ENCODE results near the gene PTPRT. TPM values are rescaled to one million over a fixed set of nuclear protein-coding genes. Genes with fewer than 3 reads are reported as not detected.

PTPRT gene
- total RNA-seq, 2 donors from 2014 or later = 0.11 to 0.35 TPM

DNA sequence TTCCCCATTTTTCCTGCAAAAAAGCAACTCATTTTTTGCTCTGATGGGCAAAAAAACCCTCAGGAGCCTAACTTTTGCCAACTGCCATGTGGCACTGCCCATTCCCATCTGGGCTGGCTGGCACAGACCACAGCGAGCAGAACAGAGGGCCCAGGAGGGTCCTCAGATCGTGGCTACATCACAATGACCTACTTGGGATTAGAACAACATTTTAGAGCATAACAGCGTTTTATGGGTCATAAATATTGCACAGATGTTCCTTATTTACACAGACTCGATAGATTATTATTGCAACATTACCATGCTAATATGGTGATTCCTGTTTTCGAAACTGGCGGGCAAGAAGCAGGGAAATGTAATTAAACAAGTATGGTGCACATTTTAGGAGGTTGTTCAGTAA, 28.0 kb downstream of the PTPRT start:
- Histone ChIP-seq H3K9me3 (no peaks in the 10 kb centered on the region), H3K27me3 (no peaks in the 10 kb centered on the region), H3K36me3 (no peaks in the 10 kb centered on the region), H3K4me1 (no peaks in the 10 kb centered on the region), H3K4me3 (no peak overlapping the region), H3K27ac (no peak overlapping the region)
- no peak for DNase-seq (ENCODE audit: low spot score)
- TF ChIP-seq, protein P1, sequence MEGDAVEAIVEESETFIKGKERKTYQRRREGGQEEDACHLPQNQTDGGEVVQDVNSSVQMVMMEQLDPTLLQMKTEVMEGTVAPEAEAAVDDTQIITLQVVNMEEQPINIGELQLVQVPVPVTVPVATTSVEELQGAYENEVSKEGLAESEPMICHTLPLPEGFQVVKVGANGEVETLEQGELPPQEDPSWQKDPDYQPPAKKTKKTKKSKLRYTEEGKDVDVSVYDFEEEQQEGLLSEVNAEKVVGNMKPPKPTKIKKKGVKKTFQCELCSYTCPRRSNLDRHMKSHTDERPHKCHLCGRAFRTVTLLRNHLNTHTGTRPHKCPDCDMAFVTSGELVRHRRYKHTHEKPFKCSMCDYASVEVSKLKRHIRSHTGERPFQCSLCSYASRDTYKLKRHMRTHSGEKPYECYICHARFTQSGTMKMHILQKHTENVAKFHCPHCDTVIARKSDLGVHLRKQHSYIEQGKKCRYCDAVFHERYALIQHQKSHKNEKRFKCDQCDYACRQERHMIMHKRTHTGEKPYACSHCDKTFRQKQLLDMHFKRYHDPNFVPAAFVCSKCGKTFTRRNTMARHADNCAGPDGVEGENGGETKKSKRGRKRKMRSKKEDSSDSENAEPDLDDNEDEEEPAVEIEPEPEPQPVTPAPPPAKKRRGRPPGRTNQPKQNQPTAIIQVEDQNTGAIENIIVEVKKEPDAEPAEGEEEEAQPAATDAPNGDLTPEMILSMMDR (IDR thresholded peaks at IDR 0.05) = no peak

DNA sequence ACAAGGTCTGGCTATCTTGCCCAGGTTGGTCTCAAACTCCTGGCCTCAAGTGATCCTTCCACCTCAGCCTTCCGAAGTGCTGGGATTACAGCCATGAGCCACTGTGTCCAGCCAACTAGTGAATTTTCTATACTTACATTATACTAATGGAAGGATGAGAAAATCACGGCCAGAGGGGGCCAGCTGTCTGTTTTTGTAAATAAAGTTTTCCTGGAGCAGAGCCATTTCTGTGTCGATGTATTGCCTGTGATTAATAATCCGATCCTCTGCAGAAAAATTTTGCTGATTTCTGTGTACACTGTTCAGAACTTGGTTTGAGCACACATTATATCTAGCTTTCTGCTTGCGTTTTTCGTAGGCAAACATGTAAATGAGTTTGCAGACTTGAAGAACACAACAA, 28.8 kb downstream of the PTPRT start:
- TF ChIP-seq, protein P1 (IDR thresholded peaks at IDR 0.05) = no peak
- Histone ChIP-seq H3K27me3 (no peaks in the 10 kb centered on the region), H3K4me3 (no peak overlapping the region), H3K27ac (no peak overlapping the region), H3K9me3 (no peaks in the 10 kb centered on the region), H3K36me3 (no peaks in the 10 kb centered on the region), H3K4me1 (no peaks in the 10 kb centered on the region)
- DNase-seq (ENCODE audit: low spot score) = no peak

DNA sequence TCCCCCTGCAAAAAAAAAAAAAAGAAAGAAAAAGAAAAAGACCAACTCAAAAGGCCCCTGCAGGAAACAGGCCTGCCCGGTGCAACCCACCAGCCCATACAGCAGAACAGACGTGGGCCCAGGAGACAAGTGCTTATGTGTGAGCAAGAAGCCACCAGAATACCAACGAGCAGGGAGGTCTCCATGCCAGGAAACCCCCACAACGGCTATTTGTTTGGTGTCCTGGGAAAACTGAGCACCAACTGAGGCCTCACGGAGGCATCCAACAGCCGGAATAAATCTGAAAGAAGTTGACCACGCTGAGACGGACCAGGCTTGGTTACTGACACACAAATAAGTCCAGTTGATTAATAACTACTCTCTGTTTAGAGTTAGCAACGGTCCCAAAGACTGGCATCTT, 29.7 kb downstream of the PTPRT start:
- Histone ChIP-seq H3K9me3 (no peaks in the 10 kb centered on the region), H3K4me1 (no peaks in the 10 kb centered on the region), H3K27ac (no peak overlapping the region), H3K4me3 (no peak overlapping the region), H3K27me3 (no peaks in the 10 kb centered on the region), H3K36me3 (no peaks in the 10 kb centered on the region)
- DNase-seq (ENCODE audit: low spot score) = no peak
- TF ChIP-seq, protein P1 (IDR thresholded peaks at IDR 0.05) = no peak

DNA sequence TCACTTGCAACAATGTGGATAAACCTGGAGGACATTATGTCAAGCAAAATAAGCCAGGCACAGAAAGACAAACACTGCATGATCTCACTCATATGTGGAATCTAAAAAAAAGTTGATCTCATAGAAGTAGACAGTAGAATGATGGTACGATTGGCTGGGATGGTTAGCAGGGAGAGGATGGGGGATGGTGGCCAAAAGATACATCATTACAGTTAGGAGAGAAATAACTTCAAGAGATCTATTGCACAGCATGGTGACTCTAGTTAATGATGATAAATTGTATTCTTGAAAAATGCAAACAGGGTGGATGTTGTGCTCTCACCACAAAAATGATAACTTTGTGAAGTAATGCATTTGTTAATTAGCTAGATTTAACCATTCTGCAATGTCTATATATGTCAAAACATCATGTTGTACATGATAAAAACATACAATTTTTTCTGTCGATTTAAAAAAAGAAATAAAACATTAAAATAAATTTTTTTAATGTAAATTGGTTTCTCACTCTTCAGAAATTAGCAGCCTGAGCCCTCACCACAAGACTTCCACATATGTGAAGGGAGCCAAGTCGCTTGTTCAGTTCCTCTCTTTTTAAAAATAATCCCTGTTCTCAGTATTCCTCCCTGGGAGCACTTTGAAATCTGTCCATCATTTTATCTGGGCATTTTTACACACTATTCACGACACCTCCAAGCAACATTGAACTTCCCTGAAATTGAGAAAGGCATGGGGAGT, 34.2 kb downstream of the PTPRT start:
- H3K9me3 ChIP-seq = no peaks in the 10 kb centered on the region
- no peaks in the 10 kb centered on the region for H3K27me3 ChIP-seq
- TF ChIP-seq, protein P1 (IDR thresholded peaks at IDR 0.05) = no peak
- no peaks in the 10 kb centered on the region for H3K4me1 ChIP-seq
- no peak for DNase-seq (ENCODE audit: low spot score)
- no peak overlapping the region for H3K4me3 ChIP-seq
- H3K36me3 ChIP-seq = no peaks in the 10 kb centered on the region
- no peak overlapping the region for H3K27ac ChIP-seq

DNA sequence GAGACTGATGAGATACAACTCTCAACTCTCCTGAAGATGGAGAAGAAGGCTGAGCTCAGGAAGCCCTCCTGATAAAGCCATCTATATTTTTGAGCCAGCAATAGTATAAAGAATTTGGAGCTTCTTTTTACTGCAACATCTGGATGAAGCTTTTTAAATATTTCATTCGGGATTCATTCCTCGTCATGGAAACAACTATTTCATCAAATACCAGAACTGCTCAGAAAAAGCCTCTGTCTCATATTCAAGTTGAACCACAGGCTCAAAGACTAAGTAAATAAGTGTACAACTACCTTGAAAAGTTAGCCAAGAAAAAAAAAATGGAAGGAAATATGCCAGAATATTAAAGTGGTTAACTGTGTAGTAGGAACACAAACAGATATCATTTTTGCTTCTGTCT, 37.8 kb downstream of the PTPRT start:
- Histone ChIP-seq H3K27me3 (no peaks in the 10 kb centered on the region), H3K36me3 (no peaks in the 10 kb centered on the region), H3K27ac (no peak overlapping the region), H3K4me1 (no peaks in the 10 kb centered on the region), H3K9me3 (no peaks in the 10 kb centered on the region), H3K4me3 (no peak overlapping the region)
- TF ChIP-seq, protein P1 (IDR thresholded peaks at IDR 0.05) = no peak
- no peak for DNase-seq (ENCODE audit: low spot score)

DNA sequence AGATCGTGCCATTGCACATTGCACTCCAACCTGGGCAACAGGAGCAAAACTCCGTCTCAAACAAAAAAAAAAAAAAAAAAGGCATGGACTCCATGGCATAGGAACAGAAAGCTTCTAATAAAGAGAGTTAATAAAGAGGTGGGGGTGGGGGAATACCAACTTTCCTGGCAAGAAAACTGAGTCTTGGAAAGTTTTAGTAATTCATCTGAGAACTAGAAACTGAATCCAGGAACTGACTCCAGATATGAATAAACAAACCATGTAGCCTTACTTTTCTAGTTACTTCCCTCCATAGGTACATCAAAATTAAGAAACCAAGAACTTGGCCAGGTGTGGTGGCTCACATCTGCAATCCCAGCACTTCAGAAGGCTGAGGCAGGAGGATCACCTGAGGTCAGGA, 38.5 kb downstream of the PTPRT start:
- H3K27ac ChIP-seq = no peak overlapping the region
- H3K9me3 ChIP-seq = no peaks in the 10 kb centered on the region
- H3K36me3 ChIP-seq = no peaks in the 10 kb centered on the region
- TF ChIP-seq, protein P1 (IDR thresholded peaks at IDR 0.05) = no peak
- H3K27me3 ChIP-seq = no peaks in the 10 kb centered on the region
- no peaks in the 10 kb centered on the region for H3K4me1 ChIP-seq
- DNase-seq (ENCODE audit: low spot score) = no peak
- no peak overlapping the region for H3K4me3 ChIP-seq
